HS-5 (cell line): ENCODE results near the gene RBMS2.

Experiments
- DNase-seq: peaks from one replicate; pipeline ENCODE4 v3.0.0-alpha.2; 2012; ENCODE audit warnings: low read depth

Gene RBMS2

DNA sequence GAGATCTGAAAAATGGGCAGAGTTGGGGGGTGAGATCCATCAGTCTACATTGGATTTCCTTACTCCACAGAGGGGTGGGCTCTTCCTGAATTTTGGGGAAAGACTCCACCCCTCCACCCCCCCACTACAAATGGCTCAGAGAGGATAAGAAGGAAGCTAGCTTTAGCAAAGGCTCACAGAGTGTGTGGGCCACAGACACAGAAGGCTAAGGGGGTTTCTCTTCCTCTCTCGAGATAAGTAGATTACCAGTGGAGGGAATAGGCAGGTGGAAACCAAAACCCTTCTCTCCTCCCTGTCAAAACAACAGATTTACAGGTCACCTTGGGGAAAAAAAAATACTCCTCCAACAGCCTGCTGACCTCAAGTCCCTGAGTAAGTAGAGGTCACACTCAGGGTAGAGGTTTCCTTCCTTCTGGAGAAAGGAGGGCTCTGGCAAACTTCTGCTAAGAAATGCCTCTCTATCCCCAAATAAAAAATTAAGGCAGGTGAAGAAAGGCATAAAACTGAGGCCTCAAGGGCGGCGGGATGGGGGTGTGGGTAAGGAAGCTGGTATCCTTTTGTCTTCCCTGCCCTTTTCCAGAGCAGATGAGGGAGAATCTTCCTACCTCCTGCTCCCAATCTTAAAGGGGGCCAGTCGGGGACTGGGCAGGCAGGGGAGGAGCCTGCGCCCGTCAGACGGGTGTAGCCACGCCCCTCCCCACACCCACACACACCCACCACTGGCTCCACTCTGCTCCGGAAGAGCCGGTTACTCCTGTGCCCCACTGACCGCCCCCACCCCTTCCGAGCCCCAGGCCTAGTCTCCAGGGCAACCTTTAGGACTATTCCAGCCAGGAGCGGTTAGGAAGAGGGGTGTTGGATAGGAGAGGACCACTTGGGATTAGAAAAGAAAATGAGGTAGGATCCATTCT is 110.4 kb downstream of the RBMS2 start:
- no peak for DNase-seq

DNA sequence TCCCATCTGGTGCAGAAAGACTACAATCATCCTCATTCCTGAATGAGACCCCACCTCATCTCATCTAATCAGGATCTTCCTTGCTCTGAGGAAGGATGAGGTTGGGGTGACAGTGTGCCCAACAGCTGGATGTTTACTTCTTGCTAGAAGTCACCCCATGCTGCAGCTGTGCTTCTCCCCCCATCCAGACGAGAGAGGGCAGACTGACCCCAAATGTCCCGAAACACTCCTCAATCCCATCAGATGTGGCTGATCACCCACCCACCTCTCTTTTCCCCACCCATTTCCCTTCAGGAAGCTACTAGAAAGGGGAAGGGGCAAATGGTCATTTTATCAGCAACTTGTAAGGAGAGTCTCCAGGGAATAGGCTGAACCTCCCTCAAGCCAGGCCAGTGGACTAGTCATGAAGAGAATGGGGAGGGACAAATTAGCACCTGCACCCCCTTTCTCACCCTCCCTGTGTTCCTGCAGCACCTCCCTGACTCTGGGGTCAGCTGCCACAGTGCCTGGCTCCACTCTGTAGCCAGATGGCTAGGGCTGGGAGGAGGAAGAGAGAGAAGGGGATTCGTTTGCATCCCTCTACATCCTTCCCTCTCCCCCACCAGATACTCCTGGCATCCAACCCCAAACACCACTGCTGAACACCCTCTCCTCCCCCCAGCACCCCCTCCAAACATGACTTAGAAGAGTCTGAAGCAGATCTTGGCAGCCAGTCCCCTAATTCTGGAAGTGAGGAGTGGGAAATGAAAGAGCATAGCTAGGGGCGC is 111.3 kb downstream of the RBMS2 start:
- DNase-seq = no peak

DNA sequence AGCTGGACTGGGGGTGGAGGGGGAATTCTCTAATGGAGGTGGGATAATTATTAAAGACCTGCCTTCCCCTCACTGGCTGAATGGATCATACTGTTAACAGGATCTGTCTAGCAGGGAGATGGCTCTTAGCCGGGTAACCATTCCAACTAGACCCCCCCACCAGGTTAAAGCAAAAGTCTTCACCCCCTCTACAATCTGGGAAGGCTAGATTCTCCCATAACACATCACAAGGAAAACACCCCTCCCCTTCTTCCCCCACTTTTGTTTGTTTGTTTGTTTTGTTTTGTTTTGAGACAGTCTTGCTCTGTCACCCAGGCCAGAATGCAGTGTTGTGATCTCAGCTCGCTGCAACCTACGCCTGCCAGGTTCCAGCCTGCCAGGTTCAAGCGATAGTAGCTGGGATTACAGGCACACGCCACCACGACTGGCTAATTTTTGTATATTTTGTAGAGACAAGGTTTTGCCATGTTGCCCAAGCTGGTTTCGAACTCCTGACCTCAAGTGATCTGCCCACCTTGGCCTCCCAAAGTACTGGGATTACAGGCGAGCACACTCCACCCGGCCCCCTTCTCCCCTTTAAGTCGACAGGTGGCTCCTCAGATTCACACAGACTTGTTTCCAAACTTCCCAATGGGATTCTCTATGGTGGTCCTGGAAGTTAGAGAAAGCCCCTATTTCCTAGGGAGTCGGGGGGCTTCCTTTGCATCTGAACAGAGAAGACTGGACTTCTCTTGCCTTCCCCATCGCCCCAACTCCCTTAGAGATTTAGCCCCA is 112.0 kb downstream of the RBMS2 start:
- no peak for DNase-seq

DNA sequence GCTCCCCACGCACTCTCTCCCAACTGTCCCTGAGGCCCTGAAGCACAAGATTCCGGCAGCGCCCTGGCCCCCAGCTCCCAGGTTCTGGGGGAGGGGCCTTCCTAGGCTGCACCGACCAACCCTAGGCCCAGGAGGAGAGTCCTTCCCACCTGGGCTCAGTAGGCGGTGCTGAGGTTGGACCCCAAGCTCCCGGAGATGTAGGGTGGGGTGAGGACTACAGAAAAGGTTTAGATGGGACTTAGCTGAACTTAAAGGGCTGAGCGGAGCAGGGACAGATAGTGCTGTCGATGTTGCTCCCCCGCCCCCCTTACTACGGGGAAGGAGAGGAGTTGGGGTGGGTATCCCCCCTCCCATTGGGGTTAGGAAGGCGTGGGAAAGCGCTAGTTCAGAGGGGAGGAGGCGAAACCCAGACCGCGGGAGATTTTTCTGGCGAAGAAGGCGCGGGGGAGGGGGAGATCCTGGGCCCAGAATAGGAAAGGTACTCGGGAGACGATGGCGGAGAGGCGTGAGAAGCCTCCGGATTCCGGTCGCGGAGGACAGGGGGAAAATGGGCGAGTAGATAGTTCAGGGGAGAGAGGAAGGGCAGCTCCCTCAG is 112.7 kb downstream of the RBMS2 start:
- no peak for DNase-seq

DNA sequence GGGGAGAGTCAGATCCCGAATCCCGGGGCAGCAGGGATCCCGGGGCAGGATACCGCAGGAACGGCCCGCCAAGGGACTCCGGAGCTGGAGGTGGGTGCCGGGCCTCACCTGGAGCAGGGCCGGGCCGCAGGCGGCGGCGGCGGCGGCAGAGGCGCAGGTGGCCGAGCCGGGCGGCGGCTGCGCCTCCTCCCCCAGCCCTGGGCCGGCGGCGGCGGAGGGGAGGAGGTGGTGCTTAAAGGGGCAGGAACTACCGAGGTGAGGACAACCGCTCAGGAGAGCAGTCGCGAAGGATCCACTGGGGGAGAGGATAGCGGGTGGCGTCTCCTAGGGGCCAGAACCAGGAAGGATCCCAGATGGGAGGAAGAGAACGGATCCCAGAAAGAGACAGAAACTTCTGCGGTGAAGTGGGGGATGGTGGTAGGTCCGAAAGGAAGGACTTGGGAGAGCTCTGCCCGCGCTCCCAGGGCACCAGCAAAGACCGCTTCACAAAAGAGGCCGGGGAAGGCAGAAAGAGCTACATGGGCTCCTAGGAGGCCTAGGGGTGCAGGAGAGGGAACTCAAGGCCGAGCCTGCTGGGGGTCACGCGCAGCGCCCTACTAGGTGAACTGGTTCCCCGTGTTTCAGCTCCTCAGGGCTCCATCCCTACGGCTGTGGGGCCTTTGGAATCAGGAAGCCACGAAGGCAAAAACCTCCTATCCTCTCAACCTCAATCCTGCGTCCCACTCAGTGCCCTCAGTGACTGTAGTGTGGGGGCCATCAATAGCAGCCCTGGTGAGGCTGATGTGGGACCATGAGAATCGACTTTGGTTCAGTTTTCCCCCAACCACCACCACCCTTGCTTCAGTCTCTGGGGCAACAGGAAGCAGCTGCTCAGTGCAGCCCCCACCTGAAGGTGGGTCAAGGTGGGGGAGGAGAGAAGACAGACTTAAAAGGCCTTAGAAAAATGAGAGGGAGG is 113.5 kb downstream of the RBMS2 start:
- peak; percentile 78 for DNase-seq

DNA sequence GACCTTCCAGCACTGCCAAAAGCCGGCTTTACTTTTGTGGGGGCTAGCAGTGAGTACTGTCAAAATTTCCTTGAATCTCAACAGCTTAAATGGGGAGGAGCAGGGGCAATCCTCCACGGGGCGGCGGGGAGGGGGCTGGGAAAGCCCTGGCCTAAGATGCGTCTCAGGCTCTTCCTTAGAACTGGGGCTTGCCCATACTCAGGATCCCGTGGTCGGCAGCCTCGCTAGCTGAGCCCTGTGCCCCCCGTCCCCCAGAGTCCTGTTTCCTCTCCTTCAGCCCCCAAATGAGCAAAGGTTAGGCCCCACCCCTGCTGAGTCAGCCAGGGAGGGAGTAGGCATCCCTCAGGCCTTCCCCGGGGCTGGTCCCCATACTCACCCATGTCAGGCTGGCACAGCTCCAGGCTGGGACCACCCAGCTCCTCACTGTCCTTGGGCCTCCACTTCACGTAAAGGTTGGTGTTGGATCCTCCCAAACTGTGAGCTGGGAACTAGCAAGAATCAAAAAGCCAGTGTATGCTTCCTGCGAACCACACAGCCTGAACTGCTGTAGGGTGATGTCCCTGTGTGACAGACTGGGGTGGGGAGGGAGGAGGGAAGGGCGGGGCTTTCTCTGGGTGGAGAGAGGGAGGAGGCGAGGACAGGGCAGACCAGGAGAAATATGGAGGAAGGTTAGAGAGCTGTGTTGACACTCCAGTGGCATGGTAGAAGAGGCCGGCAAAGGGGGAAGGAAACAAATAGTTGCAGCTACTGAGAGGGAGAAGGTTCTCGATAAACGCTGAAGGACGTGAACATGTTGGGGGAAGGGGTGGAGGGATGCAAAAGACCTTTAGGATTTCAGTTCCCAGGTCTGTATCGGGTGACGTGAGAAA is 114.4 kb downstream of the RBMS2 start:
- DNase-seq = peak; percentile 90

DNA sequence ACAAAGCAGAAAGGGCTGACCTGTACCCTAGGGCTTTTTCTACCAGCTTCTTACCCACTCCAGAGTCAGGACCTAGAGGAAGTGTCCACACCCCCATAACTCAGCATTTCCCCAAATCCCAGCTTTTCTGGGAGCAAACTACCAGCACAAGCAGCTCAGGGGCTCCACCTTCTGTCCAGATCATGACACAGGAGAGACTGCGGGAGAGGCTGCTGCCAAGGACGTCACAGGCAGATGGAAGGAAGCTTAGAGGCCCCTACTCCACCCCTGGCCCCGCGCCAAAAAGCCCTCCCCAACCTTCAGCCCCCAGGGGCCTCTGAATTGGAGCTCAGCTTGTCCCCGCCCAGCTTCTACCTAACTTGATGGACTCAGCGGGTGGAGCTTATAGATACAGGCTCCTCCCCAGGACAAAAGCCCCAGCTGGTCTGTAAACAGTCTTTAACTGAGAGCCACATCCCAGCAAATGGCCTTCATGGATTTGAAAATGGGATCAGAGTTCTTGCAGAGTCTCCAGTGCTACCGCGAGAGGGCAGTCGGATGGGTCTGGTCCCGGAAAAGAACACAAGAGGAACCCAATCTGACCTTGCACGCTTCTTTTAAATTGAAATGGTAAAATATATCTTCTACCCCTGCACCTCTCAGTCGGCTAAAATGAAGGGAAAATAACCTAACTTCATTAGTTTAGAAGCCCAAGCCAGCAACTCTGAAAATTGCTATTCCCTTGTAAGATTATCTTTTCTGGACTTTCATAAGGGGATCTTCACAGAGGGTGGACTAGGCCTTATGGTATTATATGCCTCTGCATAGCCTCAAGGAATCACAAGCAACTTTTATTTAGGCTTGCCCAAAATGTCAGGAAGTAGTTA is 115.3 kb downstream of the RBMS2 start:
- peak; percentile 98 for DNase-seq

DNA sequence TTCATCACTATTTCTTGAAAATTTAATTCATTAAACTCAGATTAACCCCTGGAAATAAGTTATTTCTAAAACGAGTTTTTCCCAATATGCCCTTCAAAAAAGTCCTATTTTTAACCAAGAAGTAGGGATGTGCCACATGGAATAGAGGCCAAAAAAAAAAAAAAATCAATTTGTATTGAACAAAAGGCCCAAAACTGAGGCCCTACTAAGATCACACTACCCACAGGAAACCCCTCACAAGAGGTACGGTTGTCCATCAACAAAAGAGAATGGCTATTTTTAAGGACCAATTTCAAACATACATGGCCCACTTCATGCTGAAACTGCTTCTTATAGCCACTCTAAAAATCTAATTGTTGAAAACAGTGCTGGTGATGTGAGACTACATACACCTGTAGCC is 116.0 kb downstream of the RBMS2 start:
- no peak for DNase-seq

DNA sequence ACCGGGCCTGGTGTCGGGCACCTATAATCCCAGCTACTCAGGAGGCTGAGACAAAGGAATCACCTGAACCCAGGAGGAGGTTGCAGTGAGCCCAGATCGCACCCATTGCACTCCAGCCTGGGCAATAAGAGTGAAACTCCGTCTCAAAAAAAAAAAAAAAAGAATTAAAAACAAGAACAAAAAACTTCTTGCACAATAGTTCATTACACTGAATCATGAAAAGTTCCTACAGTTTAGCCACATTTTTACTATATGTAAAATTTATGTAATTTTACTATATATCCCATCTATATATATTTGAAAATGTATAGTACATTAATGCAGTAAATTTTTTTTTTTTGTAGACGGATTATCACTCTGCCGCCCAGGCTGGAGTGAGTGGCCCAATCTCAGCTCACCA is 119.6 kb downstream of the RBMS2 start:
- DNase-seq = no peak

DNA sequence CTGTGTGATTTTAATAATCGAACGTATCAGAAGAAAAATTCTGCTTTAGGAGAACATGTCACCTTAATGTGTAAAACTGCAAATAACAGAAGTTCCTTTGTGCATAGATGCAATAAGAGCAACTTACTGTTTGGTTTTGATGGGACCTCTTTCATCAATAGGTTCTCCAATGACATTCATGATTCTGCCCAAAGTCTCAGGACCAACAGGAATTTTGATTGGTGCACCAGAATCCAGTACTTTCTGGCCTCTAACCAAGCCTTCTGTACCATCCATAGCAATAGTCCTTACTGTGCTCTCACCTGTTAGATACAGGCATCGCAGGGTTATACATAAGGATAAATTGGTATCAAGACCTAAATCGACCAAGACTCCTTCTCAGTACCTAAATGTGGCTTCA is 123.0 kb downstream of the RBMS2 start:
- DNase-seq = no peak

DNA sequence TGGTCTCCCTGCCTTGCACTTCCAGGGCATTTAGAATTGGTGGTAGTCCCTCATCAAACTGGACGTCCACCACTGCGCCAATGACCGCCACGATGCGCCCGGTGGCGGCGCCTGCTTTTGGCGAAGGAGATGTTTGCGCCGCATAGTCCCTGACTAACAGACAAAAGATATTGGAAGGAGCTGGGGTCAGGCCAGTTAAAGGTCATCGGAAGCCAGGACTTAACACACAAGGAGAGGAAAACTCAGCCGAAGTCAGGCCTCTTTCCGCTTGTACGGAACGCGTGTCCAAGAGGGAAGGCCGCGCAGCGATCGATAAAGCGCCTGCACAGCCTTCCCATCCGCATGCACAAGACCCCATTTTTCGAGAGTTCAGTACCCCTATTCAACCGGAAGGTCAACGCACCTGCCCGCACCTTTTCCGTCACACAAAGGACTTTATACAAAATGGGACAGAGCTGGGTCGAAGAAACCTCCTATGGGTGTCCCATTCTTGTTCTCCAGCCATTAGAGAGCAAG is 123.6 kb downstream of the RBMS2 start:
- DNase-seq = no peak
